ENCODE results near the gene OLFM2.

The OLFM2 gene

DNA sequence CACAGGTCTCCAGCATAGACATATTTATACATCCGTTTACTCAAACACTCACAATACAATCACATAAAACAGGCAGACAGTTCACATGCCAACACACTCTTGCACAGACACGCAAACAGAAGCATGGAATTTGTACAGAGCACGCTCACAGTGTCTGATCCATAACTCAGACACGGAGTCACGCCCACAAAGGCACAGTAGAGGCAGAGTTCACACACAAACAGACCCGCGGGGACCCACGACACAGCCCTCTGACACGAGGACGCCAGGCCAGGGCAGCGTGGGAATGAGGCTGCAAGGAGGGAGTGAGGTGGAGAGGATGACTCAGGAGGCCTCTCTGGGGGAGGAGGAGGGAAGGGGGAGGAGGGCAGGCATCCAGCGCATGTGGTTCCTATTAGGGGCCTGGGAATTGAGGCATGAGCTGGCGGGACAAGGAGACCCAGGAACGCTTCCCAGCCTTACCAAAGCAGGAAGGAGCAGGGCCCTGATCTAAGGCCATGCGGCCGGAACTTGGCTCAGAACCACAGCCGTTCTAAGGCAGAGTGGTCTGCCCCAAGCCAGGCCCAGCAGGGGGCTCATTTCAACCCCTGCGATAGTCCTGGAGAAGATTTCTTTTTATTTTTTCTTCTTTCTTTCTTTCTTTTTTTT, 9.1 kb upstream of the OLFM2 start:
- TF ChIP-seq, protein P1, sequence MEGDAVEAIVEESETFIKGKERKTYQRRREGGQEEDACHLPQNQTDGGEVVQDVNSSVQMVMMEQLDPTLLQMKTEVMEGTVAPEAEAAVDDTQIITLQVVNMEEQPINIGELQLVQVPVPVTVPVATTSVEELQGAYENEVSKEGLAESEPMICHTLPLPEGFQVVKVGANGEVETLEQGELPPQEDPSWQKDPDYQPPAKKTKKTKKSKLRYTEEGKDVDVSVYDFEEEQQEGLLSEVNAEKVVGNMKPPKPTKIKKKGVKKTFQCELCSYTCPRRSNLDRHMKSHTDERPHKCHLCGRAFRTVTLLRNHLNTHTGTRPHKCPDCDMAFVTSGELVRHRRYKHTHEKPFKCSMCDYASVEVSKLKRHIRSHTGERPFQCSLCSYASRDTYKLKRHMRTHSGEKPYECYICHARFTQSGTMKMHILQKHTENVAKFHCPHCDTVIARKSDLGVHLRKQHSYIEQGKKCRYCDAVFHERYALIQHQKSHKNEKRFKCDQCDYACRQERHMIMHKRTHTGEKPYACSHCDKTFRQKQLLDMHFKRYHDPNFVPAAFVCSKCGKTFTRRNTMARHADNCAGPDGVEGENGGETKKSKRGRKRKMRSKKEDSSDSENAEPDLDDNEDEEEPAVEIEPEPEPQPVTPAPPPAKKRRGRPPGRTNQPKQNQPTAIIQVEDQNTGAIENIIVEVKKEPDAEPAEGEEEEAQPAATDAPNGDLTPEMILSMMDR (IDR thresholded peaks at IDR 0.05; ENCODE audit: borderline replicate concordance, control extremely low read depth, extremely low read depth, insufficient read depth, missing control alignments) = no peak
- in situ Hi-C loops (cut with MboI; ENCODE audit: low sequenced_read_pairs, unreplicated experiment) = loop anchor here (25.0 kb wide), 2 partner anchors 292 to 442 kb away; partner anchors contain the start of genes S1PR2 and TYK2
- DNase-seq (ENCODE audit: low spot score) = no peak

DNA sequence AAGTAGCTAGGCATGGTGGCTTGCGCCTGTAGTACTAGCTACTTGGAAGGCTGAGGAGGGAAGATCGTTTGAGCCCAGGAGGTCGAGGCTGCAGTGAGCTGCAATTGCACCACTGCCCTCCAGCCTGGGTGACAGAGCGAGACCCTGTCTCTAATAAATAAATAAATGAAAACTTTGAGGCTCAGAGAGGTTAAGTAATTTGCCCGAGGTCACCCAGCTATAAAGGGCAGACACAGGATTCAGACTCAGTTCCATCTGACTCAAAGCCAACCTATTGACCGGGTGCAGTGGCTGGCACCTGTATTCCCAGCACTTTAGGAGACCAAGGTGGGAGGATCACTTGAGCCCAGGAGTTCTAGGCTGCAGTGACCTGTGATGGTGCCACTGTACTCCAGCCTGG, 7.4 kb upstream of the OLFM2 start:
- DNase-seq (ENCODE audit: low spot score) = no peak
- TF ChIP-seq, protein P1 (IDR thresholded peaks at IDR 0.05; ENCODE audit: borderline replicate concordance, control extremely low read depth, extremely low read depth, insufficient read depth, missing control alignments) = no peak
- in situ Hi-C loops (cut with MboI; ENCODE audit: low sequenced_read_pairs, unreplicated experiment) = loop anchor here (25.0 kb wide), 2 partner anchors 294 to 444 kb away; partner anchors contain the start of genes S1PR2 and TYK2

DNA sequence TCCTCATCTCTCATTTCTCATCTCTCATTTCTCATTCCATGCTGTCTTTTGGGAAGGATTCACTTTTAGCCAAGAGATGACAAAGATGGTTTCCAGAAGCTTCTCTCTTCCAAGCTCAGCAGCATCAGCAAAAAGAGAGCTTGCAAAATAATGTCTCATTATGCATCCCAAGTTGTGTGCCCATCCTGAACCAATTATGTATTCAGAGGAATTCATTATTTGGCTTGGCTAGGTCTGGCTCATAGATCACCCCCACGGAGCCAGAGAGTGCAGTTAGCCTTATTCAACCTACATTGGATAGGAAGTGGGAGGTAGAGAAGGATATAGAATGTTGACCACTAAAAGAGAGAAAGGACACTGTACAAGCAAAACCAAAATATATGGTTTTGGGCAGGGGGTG, 5.4 kb upstream of the OLFM2 start:
- DNase-seq (ENCODE audit: low spot score) = no peak
- in situ Hi-C loops (cut with MboI; ENCODE audit: low sequenced_read_pairs, unreplicated experiment) = loop anchor here (25.0 kb wide), 2 partner anchors 296 to 446 kb away; partner anchors contain the start of genes S1PR2 and TYK2
- TF ChIP-seq, protein P1 (IDR thresholded peaks at IDR 0.05; ENCODE audit: borderline replicate concordance, control extremely low read depth, extremely low read depth, insufficient read depth, missing control alignments) = no peak

DNA sequence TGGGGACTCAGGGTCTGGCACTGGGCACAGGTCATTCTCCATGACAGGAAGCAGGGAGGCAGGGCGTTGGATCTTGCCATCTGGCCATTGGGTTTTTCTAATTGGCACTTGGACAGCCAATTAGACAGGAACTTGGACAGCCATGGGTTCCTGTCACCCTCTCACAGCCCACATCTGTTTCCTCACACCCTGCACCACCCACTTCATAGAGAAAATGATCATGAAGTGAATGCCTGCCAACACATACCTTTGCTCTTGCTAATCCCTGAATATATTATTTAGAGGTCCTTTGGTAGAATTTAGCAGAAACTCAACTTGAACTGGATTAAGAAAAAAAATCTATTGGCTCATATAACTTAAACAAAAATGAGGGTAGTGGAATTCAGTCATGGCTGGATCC, 4.9 kb upstream of the OLFM2 start:
- DNase-seq (ENCODE audit: low spot score) = no peak
- TF ChIP-seq, protein P1 (IDR thresholded peaks at IDR 0.05; ENCODE audit: borderline replicate concordance, control extremely low read depth, extremely low read depth, insufficient read depth, missing control alignments) = no peak
- in situ Hi-C loops (cut with MboI; ENCODE audit: low sequenced_read_pairs, unreplicated experiment) = loop anchor here (25.0 kb wide), 2 partner anchors 296 to 446 kb away; partner anchors contain the start of genes S1PR2 and TYK2

DNA sequence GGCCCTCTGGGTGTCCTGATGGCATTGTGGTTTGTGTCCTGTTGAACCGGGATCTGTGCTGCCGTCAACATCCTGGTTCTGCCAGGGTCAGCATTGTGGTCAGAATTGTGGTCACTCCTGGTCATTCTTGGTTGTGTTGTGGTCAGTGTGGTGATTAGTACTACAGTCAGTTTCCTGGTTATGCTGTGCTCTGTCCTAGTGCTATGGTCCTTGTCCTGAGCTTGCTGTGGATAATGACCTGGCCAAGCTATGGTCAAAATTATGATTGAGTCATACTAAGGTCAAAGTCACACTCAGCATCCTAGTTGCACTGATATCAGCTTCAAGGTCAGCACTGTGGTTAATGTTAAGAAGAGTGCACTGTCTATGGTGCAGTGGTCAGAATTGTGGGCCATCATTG, 4.5 kb upstream of the OLFM2 start:
- no peak for DNase-seq (ENCODE audit: low spot score)
- in situ Hi-C loops (cut with MboI; ENCODE audit: low sequenced_read_pairs, unreplicated experiment) = loop anchor here (25.0 kb wide), 2 partner anchors 297 to 447 kb away; partner anchors contain the start of genes S1PR2 and TYK2
- TF ChIP-seq, protein P1 (IDR thresholded peaks at IDR 0.05; ENCODE audit: borderline replicate concordance, control extremely low read depth, extremely low read depth, insufficient read depth, missing control alignments) = no peak

DNA sequence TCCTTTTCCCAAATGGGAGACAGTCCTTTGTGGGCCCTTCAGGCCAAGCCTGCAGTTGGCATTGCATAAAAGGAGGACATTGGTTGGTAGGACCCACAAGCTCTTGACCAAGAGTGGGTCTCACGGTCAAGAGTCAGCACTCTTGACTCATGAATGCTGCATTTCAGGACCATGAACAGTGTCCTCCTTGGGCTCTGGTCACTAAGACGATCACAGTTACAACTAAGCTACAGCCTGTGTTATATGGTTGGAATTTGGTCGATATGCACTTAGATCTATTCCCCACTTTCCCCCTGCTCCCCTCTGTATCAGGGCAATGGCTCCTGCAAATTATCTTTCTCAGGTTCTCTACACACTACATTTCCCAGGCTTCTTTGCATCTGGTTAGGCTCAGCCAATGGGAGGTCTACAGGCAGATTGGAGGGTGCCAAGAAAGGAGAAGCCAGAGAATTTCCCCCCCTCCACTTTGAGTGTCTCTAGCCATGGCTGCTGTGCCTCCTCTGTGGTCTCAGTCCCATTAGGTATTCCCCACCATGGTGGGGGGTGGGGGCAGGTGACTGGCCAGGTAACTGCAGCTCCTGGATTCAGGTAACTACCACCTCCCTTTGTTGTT, 3.1 kb upstream of the OLFM2 start:
- DNase-seq (ENCODE audit: low spot score) = no peak
- in situ Hi-C loops (cut with MboI; ENCODE audit: low sequenced_read_pairs, unreplicated experiment) = loop anchor here (10.0 to 25.0 kb wide), 3 partner anchors 85 to 448 kb away; partner anchors contain the start of genes S1PR2 and TYK2
- TF ChIP-seq, protein P1 (IDR thresholded peaks at IDR 0.05; ENCODE audit: borderline replicate concordance, control extremely low read depth, extremely low read depth, insufficient read depth, missing control alignments) = no peak
